ENCODE data around the gene TRPV4.

Gene TRPV4

GRCh38 chr12:109775172-109775881, 57.9 kb downstream of the TRPV4 start:
- peak; percentile 75 for DNase-seq

- DNase-seq, result no peak
These were observed 59.7 kb downstream of the TRPV4 start for GRCh38 chr12:109773384-109774011.

- DNase-seq, result no peak
These were observed 60.4 kb downstream of the TRPV4 start for GRCh38 chr12:109772622-109773321.

- no peak for DNase-seq
These were observed 61.2 kb downstream of the TRPV4 start for GRCh38 chr12:109771746-109772621.

GRCh38 chr12:109770861-109771670, 62.1 kb downstream of the TRPV4 start:
- DNase-seq, result no peak

GRCh38 chr12:109770104-109770860, 62.9 kb downstream of the TRPV4 start:
- DNase-seq, result no peak

GRCh38 chr12:109768901-109769670, 64.1 kb downstream of the TRPV4 start:
- DNase-seq, result no peak

GRCh38 chr12:109767991-109768900, 65.0 kb downstream of the TRPV4 start:
- no peak for DNase-seq

- DNase-seq, result no peak
These were observed 65.7 kb downstream of the TRPV4 start for GRCh38 chr12:109767456-109767855.

- DNase-seq, result no peak
These were observed 66.9 kb downstream of the TRPV4 start for GRCh38 chr12:109766251-109766778.

GRCh38 chr12:109765446-109765810, 67.8 kb downstream of the TRPV4 start:
- DNase-seq, result no peak

GRCh38 chr12:109764776-109765445, 68.3 kb downstream of the TRPV4 start:
- DNase-seq, result no peak

- no peak for DNase-seq
These were observed 69.1 kb downstream of the TRPV4 start for GRCh38 chr12:109764123-109764522.

- DNase-seq, result no peak
These were observed 69.9 kb downstream of the TRPV4 start for GRCh38 chr12:109763201-109763841.

- DNase-seq, result no peak
These were observed 70.5 kb downstream of the TRPV4 start for GRCh38 chr12:109762673-109763191.

GRCh38 chr12:109762071-109762672, 71.0 kb downstream of the TRPV4 start:
- no peak for DNase-seq
